ENCODE data around the gene PDXK.
"Not testable (repeated sequence)": the region's sequence is repeated elsewhere in the genome, so short reads cannot be mapped to it uniquely, and the experiment has no call there.

PDXK gene

GRCh38 chr21:43718872-43719747 lies at the start of gene PDXK:
TSS of gene PDXK (plus strand) at chr21:43719129. CDS start at chr21:43719295, 166 bp downstream.
- peak; percentile 27 for DNase-seq

- no peak for DNase-seq
Observed at GRCh38 chr21:43669828-43670605, 48.9 kb upstream of the PDXK start.

- no peak for DNase-seq
Observed at GRCh38 chr21:43675871-43676270, 43.1 kb upstream of the PDXK start.

- no peak for DNase-seq
Observed at GRCh38 chr21:43676391-43676790, 42.5 kb upstream of the PDXK start.

GRCh38 chr21:43679951-43680350 lies 39.0 kb upstream of the PDXK start:
- DNase-seq: no peak

GRCh38 chr21:43680421-43680820 lies 38.5 kb upstream of the PDXK start:
- DNase-seq: not testable (repeated sequence)

GRCh38 chr21:43681650-43682049 lies 37.3 kb upstream of the PDXK start:
- no peak for DNase-seq

- no peak for DNase-seq
Observed at GRCh38 chr21:43684424-43684823, 34.5 kb upstream of the PDXK start.

GRCh38 chr21:43686811-43687565 lies 31.9 kb upstream of the PDXK start:
- no peak for DNase-seq

GRCh38 chr21:43687566-43688399 lies 31.1 kb upstream of the PDXK start:
- no peak for DNase-seq

- DNase-seq: no peak
Observed at GRCh38 chr21:43688906-43689305, 30.0 kb upstream of the PDXK start.

- DNase-seq: no peak
Observed at GRCh38 chr21:43689556-43690337, 29.2 kb upstream of the PDXK start.

GRCh38 chr21:43690346-43690745 lies 28.6 kb upstream of the PDXK start:
- DNase-seq: no peak

- DNase-seq: no peak
Observed at GRCh38 chr21:43691086-43691795, 27.7 kb upstream of the PDXK start.

- DNase-seq: no peak
Observed at GRCh38 chr21:43691801-43692200, 27.1 kb upstream of the PDXK start.

GRCh38 chr21:43692949-43693348 lies 26.0 kb upstream of the PDXK start:
- DNase-seq: no peak

GRCh38 chr21:43693981-43694380 lies 24.9 kb upstream of the PDXK start:
- DNase-seq: no peak

GRCh38 chr21:43694437-43695079 lies 24.4 kb upstream of the PDXK start:
- DNase-seq: no peak

- no peak for DNase-seq
Observed at GRCh38 chr21:43696214-43696613, 22.7 kb upstream of the PDXK start.
